Breast epithelium (tissue), 3 donors: ENCODE results near the gene MLLT1.

ENCODE experiments used
- CTCF ChIP-seq, 3 donors: fragments of 450-650 bp; IDR thresholded peaks; one replicate each; pipeline ENCODE4 v1.5.1; 2016 to 2017; ENCODE audit warnings: antibody characterized with exemption in 3 of 3, mild to moderate bottlenecking in 3 of 3, moderate library complexity in 3 of 3
- POLR2A ChIP-seq: fragments of 450-650 bp; IDR thresholded peaks from one replicate; pipeline ENCODE4 v1.6.1; 2016; ENCODE audit warnings: antibody characterized with exemption, mild to moderate bottlenecking, moderate library complexity
- POLR2AphosphoS5 ChIP-seq, 3 donors: sonication (generic); formaldehyde crosslinking; IDR thresholded peaks; one replicate each; pipeline ENCODE4 v1.6.1; 2017; ENCODE audit warnings: antibody characterized with exemption in 3 of 3

- TF ChIP-seq CTCF (IDR thresholded peaks at IDR 0.05) (no peak), POLR2A (no peak), POLR2AphosphoS5 (IDR thresholded peaks at IDR 0.05) (no peak)
Measured at GRCh38 chr19:6325614-6326013, 45.8 kb upstream of the MLLT1 start.
